Fibroblast of the aortic adventitia (primary cell): Measurements from ENCODE around the gene LIN54. TPM values are rescaled to one million over a fixed set of nuclear protein-coding genes. Genes with fewer than 3 reads are reported as not detected.

Source experiments
- DNase-seq: peaks from one replicate; pipeline ENCODE4 v3.0.0-alpha.2; 2010; ENCODE audit warnings: low read depth
- H3K4me3 ChIP-seq: 2 replicates; pipeline ENCODE4 v1.5.1; 2011; ENCODE audit warnings: low read depth, mild to moderate bottlenecking, control low read depth, low read length, moderate library complexity
- CTCF ChIP-seq: IDR thresholded peaks from 2 replicates; pipeline ENCODE4 v1.5.1; 2011; ENCODE audit warnings: mild to moderate bottlenecking, low read length, control low read depth, inconsistent platforms; ENCODE audit not compliant: insufficient read depth
- total RNA-seq: library from RNA; depleted of rRNA; stranded (reverse); fragments of >200 nt; gene quantifications from 2 replicates; pipeline ENCODE4 v1.2.3, GENCODE V29; 2012; ENCODE audit warnings: low replicate concordance

The LIN54 gene
- total RNA-seq, 1 donor: 42.5 TPM

GRCh38 chr4:82947498-82947897, 63.1 kb downstream of the LIN54 start:
- H3K4me3 ChIP-seq: no peak overlapping the region
- TF ChIP-seq CTCF: no peak

GRCh38 chr4:82939414-82939813, 71.2 kb downstream of the LIN54 start:
- TF ChIP-seq CTCF: no peak
- DNase-seq: no peak
- no peak overlapping the region for H3K4me3 ChIP-seq

More at GRCh38 chr4:82947498-82947897, 63.1 kb downstream of the LIN54 start:
- no peak for DNase-seq

- TF ChIP-seq CTCF: no peak
- no peak overlapping the region for H3K4me3 ChIP-seq
- no peak for DNase-seq
Observed at GRCh38 chr4:82934441-82934840, 76.2 kb downstream of the LIN54 start.

- H3K4me3 ChIP-seq: no peak overlapping the region
- no peak for DNase-seq
- TF ChIP-seq CTCF: no peak
Observed at GRCh38 chr4:82930848-82931755, 79.5 kb downstream of the LIN54 start.

- no peak for DNase-seq
- TF ChIP-seq CTCF: no peak
- H3K4me3 ChIP-seq: no peak overlapping the region
Observed at GRCh38 chr4:82921795-82922194, 88.8 kb downstream of the LIN54 start.

- no peak for DNase-seq
- H3K4me3 ChIP-seq: no peak overlapping the region
- no peak for TF ChIP-seq CTCF
Observed at GRCh38 chr4:82919386-82919785, 91.2 kb downstream of the LIN54 start.
